Right lung (tissue), 10 donors: Measurements from ENCODE around the gene AP1G1. TPM values are rescaled to one million over a fixed set of nuclear protein-coding genes. Genes with fewer than 3 reads are reported as not detected.
"Not testable (repeated sequence)": the region's sequence is repeated elsewhere in the genome, so short reads cannot be mapped to it uniquely, and the experiment has no call there.

Experiments
- DNase-seq, 2 donors: peaks; one replicate each; pipeline ENCODE4 v3.0.0-alpha.2; 2013
- long read RNA-seq, 8 donors: transcript quantifications; one replicate each; lab custom pipeline, GENCODE V29; 2026
- polyA plus RNA-seq, 5 donors: library from polyadenylated mRNA; unstranded; fragments of 120-200 nt; gene quantifications; one replicate each; pipeline versions ENCODE4 v1.2.1 to v1.2.3, GENCODE V29; 2013; ENCODE audit warnings: inconsistent platforms in 1 of 5, low replicate concordance in 1 of 5; ENCODE audit not compliant: insufficient read length in 5 of 5, insufficient read depth in 1 of 5

AP1G1 gene
- 10 to 100 TPM; 54.7 to 82.0 (median 70.4) TPM for polyA plus RNA-seq
- long read RNA-seq, donor 1, full-length matches to known transcripts, result 5 of 25 reads
- long read RNA-seq, donor 1, partial matches to known transcripts, result 13 of 25 reads
- long read RNA-seq, donor 1, other reads (novel, unspliced or antisense), result 7 of 25 reads
- long read RNA-seq, donor 2, full-length matches to known transcripts, result 1 of 6 reads
- long read RNA-seq, donor 2, partial matches to known transcripts, result 5 of 6 reads
- long read RNA-seq, donor 2, other reads (novel, unspliced or antisense), result 0 of 6 reads
- long read RNA-seq, donor 3, result 0 reads
- long read RNA-seq, donor 4, partial matches to known transcripts, result 0 of 1 reads
- long read RNA-seq, donor 4, other reads (novel, unspliced or antisense), result 0 of 1 reads
- long read RNA-seq, donor 5, full-length matches to known transcripts, result 3 of 9 reads
- long read RNA-seq, donor 5, partial matches to known transcripts, result 6 of 9 reads
- long read RNA-seq, donor 5, other reads (novel, unspliced or antisense), result 0 of 9 reads
- long read RNA-seq, donor 6, full-length matches to known transcripts, result 2 of 2 reads
- long read RNA-seq, donor 6, partial matches to known transcripts, result 0 of 2 reads
- long read RNA-seq, donor 6, other reads (novel, unspliced or antisense), result 0 of 2 reads
- long read RNA-seq, donor 7, full-length matches to known transcripts, result 2 of 36 reads
- long read RNA-seq, donor 7, partial matches to known transcripts, result 34 of 36 reads
- long read RNA-seq, donor 7, other reads (novel, unspliced or antisense), result 0 of 36 reads
- long read RNA-seq, donor 8, result 0 reads

- DNase-seq, result peak; percentile 98
These were observed at the start of gene AP1G1 for GRCh38 chr16:71808593-71809459. TSS of gene AP1G1 (minus strand) at chr16:71808834. CDS start at chr16:71789479, 19,355 bp downstream.

- no peak for DNase-seq
These were observed 47.5 kb upstream of the AP1G1 start for GRCh38 chr16:71855937-71856662.

- DNase-seq, result no peak
These were observed 45.8 kb upstream of the AP1G1 start for GRCh38 chr16:71854369-71854948.

GRCh38 chr16:71853413-71853812, 44.8 kb upstream of the AP1G1 start:
- no peak for DNase-seq

GRCh38 chr16:71852561-71852960, 43.9 kb upstream of the AP1G1 start:
- DNase-seq, result no peak

GRCh38 chr16:71852158-71852557, 43.5 kb upstream of the AP1G1 start:
- no peak for DNase-seq

GRCh38 chr16:71851746-71852145, 43.1 kb upstream of the AP1G1 start:
- no peak for DNase-seq

GRCh38 chr16:71848622-71849021, 40.0 kb upstream of the AP1G1 start:
- DNase-seq, result no peak

GRCh38 chr16:71847096-71847495, 38.5 kb upstream of the AP1G1 start:
- no peak for DNase-seq

- DNase-seq, result peak in 1 of 2 donors; percentile 14
These were observed 37.8 kb upstream of the AP1G1 start for GRCh38 chr16:71846431-71846830.

GRCh38 chr16:71845639-71846430, 37.2 kb upstream of the AP1G1 start, which contains the start of gene ATXN1L:
TSS of gene ATXN1L (plus strand) at chr16:71845976. CDS start at chr16:71849741, 3,765 bp downstream.
- peak; percentile 88 to 92 for DNase-seq

GRCh38 chr16:71843572-71843971, 34.9 kb upstream of the AP1G1 start:
- DNase-seq, result no peak

- no peak for DNase-seq
These were observed 31.4 kb upstream of the AP1G1 start for GRCh38 chr16:71840052-71840451.

- DNase-seq, result no peak
These were observed 28.5 kb upstream of the AP1G1 start for GRCh38 chr16:71837150-71837549.

- DNase-seq, result no peak
These were observed 25.7 kb upstream of the AP1G1 start for GRCh38 chr16:71834291-71834690.

GRCh38 chr16:71832112-71832511, 23.5 kb upstream of the AP1G1 start:
- not testable (repeated sequence) for DNase-seq

- not testable (repeated sequence) for DNase-seq
These were observed 23.1 kb upstream of the AP1G1 start for GRCh38 chr16:71831698-71832097.

- no peak for DNase-seq
These were observed 21.7 kb upstream of the AP1G1 start for GRCh38 chr16:71830359-71830758.

GRCh38 chr16:71826533-71827017, 17.9 kb upstream of the AP1G1 start:
- DNase-seq, result no peak

GRCh38 chr16:71817155-71817500, 8.5 kb upstream of the AP1G1 start:
- not testable (repeated sequence) for DNase-seq
